Gastroesophageal sphincter (tissue), 4 donors: ENCODE data around the gene MED10. TPM values are rescaled to one million over a fixed set of nuclear protein-coding genes. Genes with fewer than 3 reads are reported as not detected.

Experiments used
- ATAC-seq: fragments of 150-250 bp; one replicate; pipeline ENCODE4 v1.9.1; 2016; ENCODE audit warnings: mild to moderate bottlenecking, moderate library complexity
- H3K27ac ChIP-seq, 4 donors: fragments of 200-600 bp; sonication (generic) in 3 of 4; 1 replicate in 3 of 4; 2 replicates in 1 of 4; pipeline ENCODE4 v1.5.1; 2016 to 2019
- H3K27me3 ChIP-seq: fragments of 200-600 bp; sonication (generic); one replicate; pipeline ENCODE4 v1.5.1; 2019
- H3K36me3 ChIP-seq, 2 donors: fragments of 200-600 bp; sonication (generic); one replicate each; pipeline ENCODE4 v1.5.1; 2019; ENCODE audit warnings: control low read depth in 1 of 2
- H3K4me1 ChIP-seq, 3 donors: fragments of 200-600 bp; sonication (generic); 1 replicate in 2 of 3; 2 replicates in 1 of 3; pipeline ENCODE4 v1.5.1; 2016 to 2019; ENCODE audit warnings: control low read depth in 2 of 3
- H3K4me3 ChIP-seq, 2 donors: fragments of 200-600 bp; sonication (generic); one replicate each; pipeline ENCODE4 v1.5.1; 2019; ENCODE audit warnings: mild to moderate bottlenecking in 1 of 2, moderate library complexity in 1 of 2
- H3K9me3 ChIP-seq, 3 donors: fragments of 200-600 bp; sonication (generic); one replicate each; pipeline ENCODE4 v1.5.1; 2017 to 2019; ENCODE audit warnings: control low read depth in 2 of 3
- EP300 ChIP-seq: sonication (generic); formaldehyde crosslinking; IDR thresholded peaks from one replicate; pipeline ENCODE4 v1.6.1; 2017; ENCODE audit warnings: antibody characterized with exemption, mild to moderate bottlenecking
- POLR2A ChIP-seq, 2 donors: fragments of 450-650 bp; IDR thresholded peaks; one replicate each; pipeline ENCODE4 v1.6.1; 2017; ENCODE audit warnings: antibody characterized with exemption in 2 of 2, mild to moderate bottlenecking in 2 of 2, moderate library complexity in 1 of 2
- POLR2AphosphoS5 ChIP-seq: sonication (generic); formaldehyde crosslinking; IDR thresholded peaks from one replicate; pipeline ENCODE4 v1.6.1; 2017; ENCODE audit warnings: antibody characterized with exemption
- WGBS, 2 donors: methylation state at CpG; one replicate each; pipeline ENCODE4 v1.1.5; 2018; ENCODE audit warnings: low coverage in 1 of 2; 5-methylcytosine and 5-hydroxymethylcytosine counted together
- total RNA-seq, 4 donors: library from RNA; depleted of rRNA; stranded (reverse); fragments of >200 nt; gene quantifications; one replicate each; pipeline ENCODE4 v1.1.0, GENCODE V29; 2016
- TF ChIP-seq, protein P1 (sequence below), 4 experiments: fragments of 200-600 bp in 2 of 4; fragments of 450-650 bp in 2 of 4; sonication (generic) in 1 of 4; IDR thresholded peaks; one replicate each; pipeline ENCODE4 v1.5.1; 2017 to 2019; ENCODE audit warnings: antibody characterized with exemption in 4 of 4, mild to moderate bottlenecking in 2 of 4, moderate library complexity in 2 of 4

The MED10 gene
- total RNA-seq, 4 donors from 2014 or later: 27.2 to 39.7 (median 34.0) TPM

DNA sequence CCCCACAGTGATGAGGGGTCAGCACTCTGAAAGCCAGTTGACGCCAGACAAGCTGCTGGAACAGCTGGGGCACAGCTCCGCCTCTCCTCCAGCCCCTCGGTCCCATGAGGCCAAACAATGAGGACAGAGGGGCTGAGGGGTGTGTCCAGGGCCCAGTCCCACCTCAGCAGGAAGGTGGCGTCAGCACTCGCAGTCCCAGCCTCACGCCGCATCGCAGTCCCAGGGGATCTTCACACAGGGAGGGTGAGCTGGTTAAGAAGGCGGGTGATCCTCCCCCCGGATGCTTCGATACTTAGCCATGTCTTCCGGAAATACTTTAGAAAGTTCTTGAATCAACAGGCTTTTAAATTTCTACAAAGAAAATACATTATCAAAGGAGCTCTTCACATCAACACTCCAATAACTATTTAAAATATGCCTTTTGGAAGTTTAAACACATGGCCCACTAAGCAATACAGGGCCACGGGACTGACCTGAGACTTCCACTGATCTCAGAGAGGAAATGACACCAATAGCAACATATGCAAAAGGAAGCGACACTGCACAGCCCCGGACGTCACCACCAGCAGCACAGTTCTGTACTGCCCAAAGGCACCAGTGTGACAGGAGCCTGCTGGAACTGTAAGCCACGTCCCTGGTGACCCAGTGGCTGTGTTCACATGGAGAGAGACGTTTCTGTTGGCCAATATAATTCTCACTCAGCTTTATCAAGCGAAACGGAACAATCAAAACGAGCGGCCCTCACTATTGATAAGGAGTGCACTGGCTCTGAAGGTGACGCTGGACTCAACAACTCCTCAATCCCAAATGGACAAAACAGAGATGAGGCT, 5.9 kb downstream of the MED10 start:
- Histone ChIP-seq H3K27me3 (no peaks in the 10 kb centered on the region), H3K36me3 (peaks cover 0 to 95% of the 10 kb centered on the region in 2 donors), H3K9me3 (no peaks in the 10 kb centered on the region), H3K4me3 (no peak overlapping the region), H3K27ac (no peak overlapping the region), H3K4me1 (peaks cover 0 to 22% (median 5%) of the 10 kb centered on the region in 3 donors)
- ATAC-seq: peak; percentile 32
- no peak for TF ChIP-seq POLR2AphosphoS5
- no peak for TF ChIP-seq EP300
- TF ChIP-seq, protein P1, sequence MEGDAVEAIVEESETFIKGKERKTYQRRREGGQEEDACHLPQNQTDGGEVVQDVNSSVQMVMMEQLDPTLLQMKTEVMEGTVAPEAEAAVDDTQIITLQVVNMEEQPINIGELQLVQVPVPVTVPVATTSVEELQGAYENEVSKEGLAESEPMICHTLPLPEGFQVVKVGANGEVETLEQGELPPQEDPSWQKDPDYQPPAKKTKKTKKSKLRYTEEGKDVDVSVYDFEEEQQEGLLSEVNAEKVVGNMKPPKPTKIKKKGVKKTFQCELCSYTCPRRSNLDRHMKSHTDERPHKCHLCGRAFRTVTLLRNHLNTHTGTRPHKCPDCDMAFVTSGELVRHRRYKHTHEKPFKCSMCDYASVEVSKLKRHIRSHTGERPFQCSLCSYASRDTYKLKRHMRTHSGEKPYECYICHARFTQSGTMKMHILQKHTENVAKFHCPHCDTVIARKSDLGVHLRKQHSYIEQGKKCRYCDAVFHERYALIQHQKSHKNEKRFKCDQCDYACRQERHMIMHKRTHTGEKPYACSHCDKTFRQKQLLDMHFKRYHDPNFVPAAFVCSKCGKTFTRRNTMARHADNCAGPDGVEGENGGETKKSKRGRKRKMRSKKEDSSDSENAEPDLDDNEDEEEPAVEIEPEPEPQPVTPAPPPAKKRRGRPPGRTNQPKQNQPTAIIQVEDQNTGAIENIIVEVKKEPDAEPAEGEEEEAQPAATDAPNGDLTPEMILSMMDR (IDR thresholded peaks at IDR 0.05): no peak
- no peak for TF ChIP-seq POLR2A (IDR thresholded peaks at IDR 0.05)
- 81 to 92% methylated on average over 7 to 15 of the region's 23 CpGs for WGBS, 2 donors

DNA sequence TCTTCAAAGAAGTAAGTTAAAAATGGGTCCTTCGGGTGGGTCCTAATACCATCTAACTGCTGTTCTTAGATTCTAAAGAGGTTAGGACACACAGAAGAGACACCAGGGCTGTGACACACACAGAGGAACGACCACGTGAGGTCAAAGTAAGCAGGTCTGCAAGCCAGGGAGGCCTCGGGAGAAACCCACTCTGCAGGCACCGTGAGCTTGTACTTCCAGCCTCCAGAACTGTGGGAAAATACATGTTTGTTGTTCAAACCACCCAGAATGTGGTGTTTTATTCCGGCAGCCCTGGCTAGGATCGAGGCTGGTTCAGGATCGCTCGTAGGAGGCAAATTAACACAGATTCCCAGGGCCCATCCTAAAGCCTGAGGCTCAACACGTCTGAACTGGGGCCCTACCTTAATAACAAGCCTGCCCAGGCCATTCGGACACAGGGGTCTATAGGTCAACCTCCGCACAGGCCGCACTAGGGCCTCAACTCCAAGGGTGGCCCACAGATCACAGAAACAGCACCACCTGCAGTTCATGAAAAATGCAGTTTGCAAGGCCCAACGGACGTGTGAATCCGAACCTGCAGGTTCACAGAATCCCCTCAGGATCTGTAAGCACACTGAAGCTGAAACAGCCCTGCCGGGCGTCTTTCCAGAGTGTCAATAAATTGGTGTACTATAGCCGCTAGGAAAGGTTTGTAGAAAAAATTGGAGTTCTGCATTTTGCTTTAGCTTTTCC, 7.1 kb downstream of the MED10 start:
- WGBS, 2 donors: 93 to 94% methylated on average over 15 to 16 of the region's 19 CpGs
- peaks cover 0 to 100% of the 10 kb centered on the region in 2 donors for H3K36me3 ChIP-seq
- H3K4me3 ChIP-seq: no peak overlapping the region
- no peak for ATAC-seq
- H3K27ac ChIP-seq: no peak overlapping the region
- no peak for TF ChIP-seq EP300
- TF ChIP-seq, protein P1 (IDR thresholded peaks at IDR 0.05): no peak
- TF ChIP-seq POLR2AphosphoS5: no peak
- TF ChIP-seq POLR2A (IDR thresholded peaks at IDR 0.05): no peak
- H3K4me1 ChIP-seq: peaks cover 0 to 10% (median 0%) of the 10 kb centered on the region in 3 donors
- H3K27me3 ChIP-seq: no peaks in the 10 kb centered on the region
- H3K9me3 ChIP-seq: no peaks in the 10 kb centered on the region

DNA sequence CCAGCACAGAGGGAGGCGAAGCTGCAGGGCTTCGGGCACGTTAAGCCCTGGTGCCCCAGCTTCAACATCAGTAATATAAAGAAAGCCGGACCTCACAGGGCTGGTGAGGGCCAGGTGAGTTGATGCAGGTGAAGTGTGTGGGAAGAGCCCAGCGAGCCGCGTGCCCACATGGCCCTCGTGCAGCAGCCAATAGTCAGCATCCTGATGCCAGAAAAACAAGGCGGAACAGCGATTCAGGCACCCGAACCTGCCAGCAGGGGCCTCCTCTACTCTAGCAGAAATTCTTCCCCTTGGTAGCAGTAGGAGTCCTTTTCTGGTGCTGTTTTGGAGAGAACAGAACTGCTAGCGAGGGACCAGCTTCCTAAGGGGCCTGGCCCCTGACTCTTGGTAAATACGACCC, 7.8 kb downstream of the MED10 start:
- peaks cover 0 to 3% (median 0%) of the 10 kb centered on the region in 3 donors for H3K4me1 ChIP-seq
- WGBS, 2 donors: 96 to 100% methylated on average over 1 to 3 of the region's 13 CpGs
- no peak overlapping the region for H3K4me3 ChIP-seq
- no peak overlapping the region for H3K27ac ChIP-seq
- TF ChIP-seq POLR2A (IDR thresholded peaks at IDR 0.05) (no peak), POLR2AphosphoS5 (no peak), EP300 (no peak)
- TF ChIP-seq, protein P1 (IDR thresholded peaks at IDR 0.05): no peak
- no peaks in the 10 kb centered on the region for H3K9me3 ChIP-seq
- no peaks in the 10 kb centered on the region for H3K27me3 ChIP-seq
- ATAC-seq: no peak
- peaks cover 0 to 100% of the 10 kb centered on the region in 2 donors for H3K36me3 ChIP-seq

DNA sequence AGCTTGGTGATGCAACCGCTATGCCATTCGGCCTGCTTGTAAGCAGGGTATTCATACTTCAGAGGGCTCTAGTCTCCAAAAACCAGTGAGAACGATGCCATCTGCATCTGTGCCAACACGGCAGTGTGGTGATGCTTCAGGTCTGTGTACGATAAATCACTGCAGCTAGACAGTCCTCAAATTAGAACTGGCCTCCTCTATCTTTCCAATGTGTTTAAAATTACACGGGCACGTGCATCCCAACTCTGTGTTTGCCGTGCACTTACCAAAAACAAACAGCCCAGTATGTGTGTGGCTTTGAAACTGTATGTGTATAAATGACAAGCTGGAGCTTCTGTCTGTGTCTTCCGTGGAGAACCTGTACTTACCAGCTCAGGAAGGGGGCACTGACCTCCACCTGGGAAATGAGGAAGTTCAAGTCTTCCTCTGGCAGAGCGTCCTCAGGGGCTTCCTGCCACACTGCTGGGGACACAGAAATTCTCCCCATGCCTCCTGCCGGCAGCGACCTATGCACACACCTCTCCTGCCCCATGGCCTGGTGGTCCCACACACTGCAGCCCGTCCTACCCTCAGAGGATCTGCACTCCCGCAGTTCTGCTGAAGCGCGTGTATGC, 12.3 kb downstream of the MED10 start:
- ATAC-seq: no peak
- TF ChIP-seq POLR2A (IDR thresholded peaks at IDR 0.05): no peak
- TF ChIP-seq POLR2AphosphoS5: no peak
- TF ChIP-seq EP300: no peak
- TF ChIP-seq, protein P1 (IDR thresholded peaks at IDR 0.05): no peak
- 72 to 92% methylated on average over 4 to 15 of the region's 16 CpGs for WGBS, 2 donors
- peaks cover 0 to 81% of the 10 kb centered on the region in 2 donors for H3K36me3 ChIP-seq
- H3K9me3 ChIP-seq: no peaks in the 10 kb centered on the region
- no peak overlapping the region for H3K27ac ChIP-seq
- H3K4me1 ChIP-seq: no peaks in the 10 kb centered on the region
- no peaks in the 10 kb centered on the region for H3K27me3 ChIP-seq
- no peak overlapping the region for H3K4me3 ChIP-seq
